DOHH2 (cell line): Measurements from ENCODE around the gene BRINP2.

Experiments
- H3F3A ChIP-seq: fragments of 200-600 bp; sonication (generic), shearing (Covaris generic); 2 replicates; pipeline ENCODE4 v1.6.0; 2016; ENCODE audit warnings: antibody characterized with exemption, mild to moderate bottlenecking; ENCODE audit not compliant: control insufficient read depth, insufficient read depth
- H3K27ac ChIP-seq: fragments of 200-600 bp; sonication (generic); 2 replicates; pipeline ENCODE4 v1.5.1; 2014; ENCODE audit warnings: low read depth, mild to moderate bottlenecking, low read length, moderate library complexity
- H3K27me3 ChIP-seq: fragments of 200-600 bp; sonication (generic); 2 replicates; pipeline ENCODE4 v1.6.1; 2014; ENCODE audit warnings: mild to moderate bottlenecking, low read length, mixed read lengths; ENCODE audit not compliant: control insufficient read depth
- H3K36me3 ChIP-seq: fragments of 200-600 bp; sonication (generic); 2 replicates; pipeline ENCODE4 v1.6.1; 2014; ENCODE audit warnings: mild to moderate bottlenecking, low read length, moderate library complexity, mixed read lengths; ENCODE audit not compliant: control insufficient read depth
- H3K4me1 ChIP-seq: fragments of 200-600 bp; sonication (generic); 2 replicates; pipeline ENCODE4 v1.6.1; 2014; ENCODE audit warnings: mild to moderate bottlenecking, low read length, mixed read lengths; ENCODE audit not compliant: control insufficient read depth
- H3K4me2 ChIP-seq: fragments of 200-600 bp; sonication (generic); 2 replicates; pipeline ENCODE4 v1.6.0; 2014; ENCODE audit warnings: mild to moderate bottlenecking, low read length, moderate library complexity
- H3K4me3 ChIP-seq: fragments of 200-600 bp; sonication (generic); 2 replicates; pipeline ENCODE4 v1.5.1; 2014; ENCODE audit warnings: mild to moderate bottlenecking, low read length, mixed read lengths
- H3K79me2 ChIP-seq: fragments of 200-600 bp; sonication (generic); 2 replicates; pipeline ENCODE4 v1.6.1; 2014; ENCODE audit warnings: mild to moderate bottlenecking, low read length, mixed read lengths; ENCODE audit not compliant: control insufficient read depth
- H3K9me2 ChIP-seq: fragments of 200-600 bp; sonication (generic); replicated peaks from 2 replicates; pipeline ENCODE4 v1.6.1; 2014; ENCODE audit warnings: mild to moderate bottlenecking, low read length, mixed read lengths; ENCODE audit not compliant: control insufficient read depth
- H3K9me3 ChIP-seq: fragments of 200-600 bp; sonication (generic); 2 replicates; pipeline ENCODE4 v1.6.1; 2014; ENCODE audit warnings: antibody characterized with exemption, low read length, mixed read lengths; ENCODE audit not compliant: control insufficient read depth, insufficient read depth
- H4K20me1 ChIP-seq: fragments of 200-600 bp; sonication (generic); 2 replicates; pipeline ENCODE4 v1.6.0; 2014; ENCODE audit warnings: low read depth, mild to moderate bottlenecking, antibody characterized with exemption, low read length, moderate library complexity; ENCODE audit not compliant: control insufficient read depth, insufficient read depth
- EZH2phosphoT487 ChIP-seq: fragments of 200-600 bp; sonication (generic); IDR thresholded peaks from 2 replicates; pipeline ENCODE4 v1.6.1; 2017; ENCODE audit warnings: borderline replicate concordance, mild to moderate bottlenecking, antibody characterized with exemption, low read length, moderate library complexity, mixed read lengths
- TF ChIP-seq, protein P1 (sequence below): fragments of 200-600 bp; sonication (generic); IDR thresholded peaks from one replicate; pipeline ENCODE4 v1.5.1; 2014; ENCODE audit warnings: antibody characterized with exemption, mild to moderate bottlenecking, low read depth, low read length; ENCODE audit not compliant: poor library complexity, severe bottlenecking

BRINP2 gene

GRCh38 chr1:177135250-177135649 lies 35.5 kb upstream of the BRINP2 start:
- Histone ChIP-seq H3F3A (no peaks in the 10 kb centered on the region), H3K36me3 (no peaks in the 10 kb centered on the region), H3K4me2 (no peak overlapping the region), H3K9me3 (no peaks in the 10 kb centered on the region), H3K4me3 (no peak overlapping the region), H4K20me1 (no peaks in the 10 kb centered on the region), H3K4me1 (no peaks in the 10 kb centered on the region), H3K27ac (no peak overlapping the region), H3K79me2 (no peaks in the 10 kb centered on the region), H3K27me3 (no peaks in the 10 kb centered on the region), H3K9me2 (no peaks in the 10 kb centered on the region)
- TF ChIP-seq, protein P1, sequence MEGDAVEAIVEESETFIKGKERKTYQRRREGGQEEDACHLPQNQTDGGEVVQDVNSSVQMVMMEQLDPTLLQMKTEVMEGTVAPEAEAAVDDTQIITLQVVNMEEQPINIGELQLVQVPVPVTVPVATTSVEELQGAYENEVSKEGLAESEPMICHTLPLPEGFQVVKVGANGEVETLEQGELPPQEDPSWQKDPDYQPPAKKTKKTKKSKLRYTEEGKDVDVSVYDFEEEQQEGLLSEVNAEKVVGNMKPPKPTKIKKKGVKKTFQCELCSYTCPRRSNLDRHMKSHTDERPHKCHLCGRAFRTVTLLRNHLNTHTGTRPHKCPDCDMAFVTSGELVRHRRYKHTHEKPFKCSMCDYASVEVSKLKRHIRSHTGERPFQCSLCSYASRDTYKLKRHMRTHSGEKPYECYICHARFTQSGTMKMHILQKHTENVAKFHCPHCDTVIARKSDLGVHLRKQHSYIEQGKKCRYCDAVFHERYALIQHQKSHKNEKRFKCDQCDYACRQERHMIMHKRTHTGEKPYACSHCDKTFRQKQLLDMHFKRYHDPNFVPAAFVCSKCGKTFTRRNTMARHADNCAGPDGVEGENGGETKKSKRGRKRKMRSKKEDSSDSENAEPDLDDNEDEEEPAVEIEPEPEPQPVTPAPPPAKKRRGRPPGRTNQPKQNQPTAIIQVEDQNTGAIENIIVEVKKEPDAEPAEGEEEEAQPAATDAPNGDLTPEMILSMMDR, result no peak
- TF ChIP-seq EZH2phosphoT487, result no peak

GRCh38 chr1:177137814-177138213 lies 32.9 kb upstream of the BRINP2 start:
- H3K9me2 ChIP-seq, result no peaks in the 10 kb centered on the region
- H3K27me3 ChIP-seq, result no peaks in the 10 kb centered on the region
- no peak overlapping the region for H3K4me3 ChIP-seq
- H3K4me2 ChIP-seq, result no peak overlapping the region
- no peaks in the 10 kb centered on the region for H3F3A ChIP-seq
- H3K27ac ChIP-seq, result no peak overlapping the region
- TF ChIP-seq EZH2phosphoT487, result no peak
- TF ChIP-seq, protein P1, result no peak
- H3K79me2 ChIP-seq, result no peaks in the 10 kb centered on the region
- H4K20me1 ChIP-seq, result no peaks in the 10 kb centered on the region
- no peaks in the 10 kb centered on the region for H3K4me1 ChIP-seq
- no peaks in the 10 kb centered on the region for H3K36me3 ChIP-seq
- no peaks in the 10 kb centered on the region for H3K9me3 ChIP-seq

DNA sequence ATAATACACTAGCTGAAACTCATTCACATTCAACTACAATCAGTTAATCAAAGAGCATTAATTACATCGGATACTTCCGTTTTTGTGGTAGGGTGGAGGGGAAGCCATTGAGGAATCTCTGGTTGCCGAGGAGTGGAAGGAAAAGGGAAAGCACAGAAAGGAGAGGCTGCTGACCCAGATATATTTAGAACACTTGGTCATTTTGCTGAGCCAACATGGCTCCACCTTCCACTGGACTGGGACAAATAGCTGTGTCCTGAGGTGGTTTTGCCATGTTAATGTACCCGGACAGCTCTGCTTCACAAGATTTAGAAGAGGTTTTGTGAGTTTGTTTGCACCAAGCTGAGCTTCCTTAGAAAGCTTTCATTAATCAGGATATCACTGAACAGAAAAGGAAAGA lies 32.4 kb upstream of the BRINP2 start:
- TF ChIP-seq, protein P1, result no peak
- TF ChIP-seq EZH2phosphoT487, result no peak
- no peak overlapping the region for H3K27ac ChIP-seq
- H3K36me3 ChIP-seq, result no peaks in the 10 kb centered on the region
- H3K4me2 ChIP-seq, result no peak overlapping the region
- no peaks in the 10 kb centered on the region for H3K9me2 ChIP-seq
- H4K20me1 ChIP-seq, result no peaks in the 10 kb centered on the region
- H3K4me1 ChIP-seq, result no peaks in the 10 kb centered on the region
- no peaks in the 10 kb centered on the region for H3F3A ChIP-seq
- H3K9me3 ChIP-seq, result no peaks in the 10 kb centered on the region
- no peak overlapping the region for H3K4me3 ChIP-seq
- H3K27me3 ChIP-seq, result no peaks in the 10 kb centered on the region
- H3K79me2 ChIP-seq, result no peaks in the 10 kb centered on the region

DNA sequence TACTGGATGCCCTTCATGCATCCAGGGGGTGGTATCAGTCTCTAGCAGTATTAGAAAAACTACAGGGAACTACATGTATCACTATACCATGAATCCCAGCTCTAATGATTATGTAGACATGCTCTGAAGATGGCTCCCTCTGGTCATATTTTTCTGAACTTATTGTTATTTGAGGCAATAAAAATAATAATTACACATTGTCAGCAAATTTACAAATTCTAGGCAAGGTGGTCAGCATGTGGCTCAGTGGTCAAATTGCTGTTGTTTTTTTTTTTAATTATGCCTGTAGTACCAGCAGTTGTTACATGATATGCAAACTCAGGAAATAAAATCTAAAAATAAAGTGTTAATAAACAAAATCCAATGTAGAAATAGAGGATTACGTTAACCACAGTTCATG lies 28.7 kb upstream of the BRINP2 start:
- Histone ChIP-seq H3K4me1 (no peaks in the 10 kb centered on the region), H3K4me2 (no peak overlapping the region)

More for the DNA sequence above, 28.7 kb upstream of the BRINP2 start:
- Histone ChIP-seq H3K27ac (no peak overlapping the region), H3K27me3 (no peaks in the 10 kb centered on the region), H3K9me2 (no peaks in the 10 kb centered on the region), H4K20me1 (no peaks in the 10 kb centered on the region), H3K9me3 (no peaks in the 10 kb centered on the region), H3F3A (no peaks in the 10 kb centered on the region), H3K79me2 (no peaks in the 10 kb centered on the region), H3K36me3 (no peaks in the 10 kb centered on the region), H3K4me3 (no peak overlapping the region)
- no peak for TF ChIP-seq EZH2phosphoT487
- TF ChIP-seq, protein P1, result no peak
